A549 (cell line): ENCODE data around the gene PRR5L. TPM values are rescaled to one million over a fixed set of nuclear protein-coding genes. Genes with fewer than 3 reads are reported as not detected.

Experiments used
- ATAC-seq, 2 experiments: fragments of 200-7000 bp in 1 of 2; fragments of >200 bp in 1 of 2; cut with Nextera tagmentation in 1 of 2; cut with Tn5 transposase in 1 of 2; 3 replicates each; pipeline versions ENCODE4 v1.8.0 to v1.9.1; 2018 to 2020; ENCODE audit warnings: mild to moderate bottlenecking in 1 of 2, moderate library complexity in 1 of 2
- CTCF ChIA-PET: fragments of 300-600 bp; sonication (Branson Sonifier 250); formaldehyde crosslinking; extraction: SDS; loops from one replicate; lab custom pipeline; 2021; ENCODE audit warnings: antibody characterized with exemption, inconsistent platforms; lab: Yijun Ruan, JAX
- POLR2A ChIA-PET: fragments of 350-600 bp; formaldehyde crosslinking; extraction: SDS; loops from one replicate; lab custom pipeline; 2021; ENCODE audit warnings: antibody characterized with exemption, inconsistent platforms; lab: Yijun Ruan, JAX
- DNase-seq, 2 experiments: peaks; one replicate each; pipeline versions ENCODE4 v3.0.0 to v3.0.0-alpha.2; 2011 to 2016; ENCODE audit warnings: low read depth in 1 of 2, low spot score in 1 of 2
- FAIRE-seq: peaks from 2 replicates; lab custom pipeline; 2011; peaks lifted over from hg19 to GRCh38; lab: Jason Lieb, UNC
- H3K27ac ChIP-seq, 2 experiments: fragments of >200 bp; sonication (Bioruptor Twin); formaldehyde crosslinking; 3 replicates each; pipeline ENCODE4 v1.5.1; 2016 to 2017
- H3K4me1 ChIP-seq: fragments of >200 bp; sonication (Bioruptor Twin); formaldehyde crosslinking; 3 replicates; pipeline ENCODE4 v1.6.1; 2016
- H3K4me2 ChIP-seq: fragments of >200 bp; sonication (Bioruptor Twin); formaldehyde crosslinking; 3 replicates; pipeline ENCODE4 v1.6.1; 2016
- H3K4me3 ChIP-seq: fragments of >200 bp; sonication (Bioruptor Twin); formaldehyde crosslinking; 3 replicates; pipeline ENCODE4 v1.5.1; 2016
- H3K9me3 ChIP-seq: fragments of >200 bp; sonication (Bioruptor Twin); formaldehyde crosslinking; 3 replicates; pipeline ENCODE4 v1.6.1; 2016
- CBX2 ChIP-seq: fragments of 200-600 bp; sonication (generic); IDR thresholded peaks from 2 replicates; pipeline ENCODE4 v1.6.1; 2016; ENCODE audit warnings: low read depth, mild to moderate bottlenecking, borderline replicate concordance
- FOXS1 ChIP-seq: fragments of 250-450 bp; sonication (Bioruptor Pico); IDR thresholded peaks from 2 replicates; pipeline ENCODE4 v1.5.0; 2020; ENCODE audit warnings: mild to moderate bottlenecking, moderate library complexity
- HDAC2 ChIP-seq: fragments of 200-600 bp; sonication (generic); IDR thresholded peaks from 2 replicates; pipeline ENCODE4 v1.6.1; 2016
- HOXA7 ChIP-seq: fragments of 250-450 bp; sonication (Bioruptor Pico); IDR thresholded peaks from 2 replicates; pipeline ENCODE4 v1.5.0; 2020; ENCODE audit warnings: mild to moderate bottlenecking, moderate library complexity
- HOXB5 ChIP-seq: fragments of 250-450 bp; sonication (Bioruptor Pico); IDR thresholded peaks from 2 replicates; pipeline ENCODE4 v1.5.0; 2020; ENCODE audit warnings: mild to moderate bottlenecking, moderate library complexity
- MAFK ChIP-seq: fragments of 450-650 bp; IDR thresholded peaks from 2 replicates; pipeline ENCODE4 v1.6.1; 2014; ENCODE audit not compliant: partially characterized antibody
- PHF8 ChIP-seq: fragments of 200-600 bp; sonication (generic); IDR thresholded peaks from 2 replicates; pipeline ENCODE4 v1.6.1; 2016; ENCODE audit warnings: low read depth, mild to moderate bottlenecking, antibody characterized with exemption, moderate library complexity, borderline replicate concordance
- RAD21 ChIP-seq, 2 experiments: fragments of >200 bp in 1 of 2; sonication (Bioruptor Twin) in 1 of 2; formaldehyde crosslinking in 1 of 2; IDR thresholded peaks in 1 of 2; conservative IDR thresholded peaks in 1 of 2; 2 replicates in 1 of 2; 3 replicates in 1 of 2; pipeline ENCODE4 v1.6.1; 2012 to 2018; ENCODE audit warnings: inconsistent platforms in 1 of 2
- RCOR1 ChIP-seq: fragments of 150-350 bp; IDR thresholded peaks from 2 replicates; pipeline ENCODE4 v1.6.1; 2014; ENCODE audit warnings: antibody characterized with exemption, low read length, low read depth
- SMC3 ChIP-seq: fragments of >200 bp; sonication (Bioruptor Twin); formaldehyde crosslinking; IDR thresholded peaks from 3 replicates; pipeline ENCODE4 v1.6.1; 2018; ENCODE audit warnings: inconsistent platforms
- SREBF2 ChIP-seq: fragments of 450-650 bp; IDR thresholded peaks from 2 replicates; pipeline ENCODE4 v1.6.1; 2014; ENCODE audit warnings: mild to moderate bottlenecking, moderate library complexity
- TP53 ChIP-seq: fragments of 250-450 bp; sonication (Bioruptor Pico); IDR thresholded peaks from 2 replicates; pipeline ENCODE4 v1.5.0; 2021; ENCODE audit warnings: mild to moderate bottlenecking, moderate library complexity
- ZC3H11A ChIP-seq: fragments of 450-650 bp; IDR thresholded peaks from 2 replicates; pipeline ENCODE4 v1.6.1; 2014; ENCODE audit warnings: antibody characterized with exemption, mild to moderate bottlenecking
- ZFP36 ChIP-seq: fragments of 450-650 bp; IDR thresholded peaks from 2 replicates; pipeline ENCODE4 v1.6.1; 2014; ENCODE audit warnings: borderline replicate concordance; ENCODE audit not compliant: partially characterized antibody
- WGBS: methylation state at CpG from one replicate; pipeline ENCODE4 v1.1.6; 2017; ENCODE audit errors: missing lambda C conversion rate; 5-methylcytosine and 5-hydroxymethylcytosine counted together
- polyA plus RNA-seq, 4 experiments: library from polyadenylated mRNA; depleted of rRNA in 3 of 4; stranded (reverse); fragments of >200 nt; fragmentation: RNase III in 1 of 4; extraction: RNeasy Plus Mini Kit Qiagen cat#74134 plus additional on column Dnase treatment in 1 of 4; gene quantifications; 2 replicates in 3 of 4; 3 replicates in 1 of 4; pipeline ENCODE4 v1.2.3, GENCODE V29; 2011 to 2017
- TF ChIP-seq, protein P1 (sequence below): IDR thresholded peaks from 2 replicates; pipeline ENCODE4 v1.6.1; 2012; ENCODE audit warnings: low read depth, borderline replicate concordance
- TF ChIP-seq, protein P2 (sequence below): fragments of 250-450 bp; sonication (Bioruptor Pico); IDR thresholded peaks from 2 replicates; pipeline ENCODE4 v1.5.0; 2021; ENCODE audit warnings: mild to moderate bottlenecking, moderate library complexity, borderline replicate concordance
- TF ChIP-seq, protein P3 (sequence below): fragments of 200-600 bp; sonication (generic); IDR thresholded peaks from 2 replicates; pipeline ENCODE4 v1.6.1; 2016; ENCODE audit warnings: antibody characterized with exemption, mild to moderate bottlenecking, moderate library complexity
- TF ChIP-seq, protein P4 (sequence below): fragments of 150-350 bp; IDR thresholded peaks from 2 replicates; pipeline ENCODE4 v1.6.1; 2014; ENCODE audit warnings: low read depth, mild to moderate bottlenecking, low read length
- TF ChIP-seq, protein P5 (sequence below): fragments of >200 bp; sonication (Bioruptor Twin); formaldehyde crosslinking; IDR thresholded peaks from 2 replicates; pipeline ENCODE4 v1.6.1; 2016
- TF ChIP-seq, protein P6 (sequence below): IDR thresholded peaks from 2 replicates; pipeline ENCODE4 v1.6.1; 2012

The PRR5L gene
- polyA plus RNA-seq, 2 of the 4 experiments (the other 2 are of a cell fraction) = 6.9 to 12.1 TPM

DNA sequence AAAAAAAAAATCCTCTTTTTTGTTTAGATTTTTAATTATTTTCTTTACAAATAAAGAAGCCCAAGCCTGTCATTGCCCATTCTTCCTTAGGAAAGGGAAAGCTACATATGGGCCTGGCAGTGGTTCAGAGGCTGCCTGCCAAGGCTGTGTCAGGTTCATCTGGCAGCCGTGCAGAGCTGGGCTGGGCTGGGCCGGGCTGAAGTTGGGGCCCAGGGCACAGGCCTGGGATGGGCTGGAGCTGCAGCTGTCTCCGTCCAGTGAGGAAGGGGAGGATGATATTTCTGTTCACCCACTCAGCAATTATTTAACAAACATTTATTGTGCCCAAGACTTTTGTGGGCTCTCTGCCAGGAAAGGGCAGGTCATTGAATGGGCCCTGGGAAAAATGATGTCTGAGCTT, 4.6 kb downstream of the PRR5L start:
- TF ChIP-seq, protein P1, sequence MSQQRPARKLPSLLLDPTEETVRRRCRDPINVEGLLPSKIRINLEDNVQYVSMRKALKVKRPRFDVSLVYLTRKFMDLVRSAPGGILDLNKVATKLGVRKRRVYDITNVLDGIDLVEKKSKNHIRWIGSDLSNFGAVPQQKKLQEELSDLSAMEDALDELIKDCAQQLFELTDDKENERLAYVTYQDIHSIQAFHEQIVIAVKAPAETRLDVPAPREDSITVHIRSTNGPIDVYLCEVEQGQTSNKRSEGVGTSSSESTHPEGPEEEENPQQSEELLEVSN = no peak
- TF ChIP-seq, protein P2, sequence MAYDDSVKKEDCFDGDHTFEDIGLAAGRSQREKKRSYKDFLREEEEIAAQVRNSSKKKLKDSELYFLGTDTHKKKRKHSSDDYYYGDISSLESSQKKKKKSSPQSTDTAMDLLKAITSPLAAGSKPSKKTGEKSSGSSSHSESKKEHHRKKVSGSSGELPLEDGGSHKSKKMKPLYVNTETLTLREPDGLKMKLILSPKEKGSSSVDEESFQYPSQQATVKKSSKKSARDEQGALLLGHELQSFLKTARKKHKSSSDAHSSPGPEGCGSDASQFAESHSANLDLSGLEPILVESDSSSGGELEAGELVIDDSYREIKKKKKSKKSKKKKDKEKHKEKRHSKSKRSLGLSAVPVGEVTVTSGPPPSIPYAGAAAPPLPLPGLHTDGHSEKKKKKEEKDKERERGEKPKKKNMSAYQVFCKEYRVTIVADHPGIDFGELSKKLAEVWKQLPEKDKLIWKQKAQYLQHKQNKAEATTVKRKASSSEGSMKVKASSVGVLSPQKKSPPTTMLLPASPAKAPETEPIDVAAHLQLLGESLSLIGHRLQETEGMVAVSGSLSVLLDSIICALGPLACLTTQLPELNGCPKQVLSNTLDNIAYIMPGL (CRISPR knock-in tag) = no peak
- TF ChIP-seq, protein P3, sequence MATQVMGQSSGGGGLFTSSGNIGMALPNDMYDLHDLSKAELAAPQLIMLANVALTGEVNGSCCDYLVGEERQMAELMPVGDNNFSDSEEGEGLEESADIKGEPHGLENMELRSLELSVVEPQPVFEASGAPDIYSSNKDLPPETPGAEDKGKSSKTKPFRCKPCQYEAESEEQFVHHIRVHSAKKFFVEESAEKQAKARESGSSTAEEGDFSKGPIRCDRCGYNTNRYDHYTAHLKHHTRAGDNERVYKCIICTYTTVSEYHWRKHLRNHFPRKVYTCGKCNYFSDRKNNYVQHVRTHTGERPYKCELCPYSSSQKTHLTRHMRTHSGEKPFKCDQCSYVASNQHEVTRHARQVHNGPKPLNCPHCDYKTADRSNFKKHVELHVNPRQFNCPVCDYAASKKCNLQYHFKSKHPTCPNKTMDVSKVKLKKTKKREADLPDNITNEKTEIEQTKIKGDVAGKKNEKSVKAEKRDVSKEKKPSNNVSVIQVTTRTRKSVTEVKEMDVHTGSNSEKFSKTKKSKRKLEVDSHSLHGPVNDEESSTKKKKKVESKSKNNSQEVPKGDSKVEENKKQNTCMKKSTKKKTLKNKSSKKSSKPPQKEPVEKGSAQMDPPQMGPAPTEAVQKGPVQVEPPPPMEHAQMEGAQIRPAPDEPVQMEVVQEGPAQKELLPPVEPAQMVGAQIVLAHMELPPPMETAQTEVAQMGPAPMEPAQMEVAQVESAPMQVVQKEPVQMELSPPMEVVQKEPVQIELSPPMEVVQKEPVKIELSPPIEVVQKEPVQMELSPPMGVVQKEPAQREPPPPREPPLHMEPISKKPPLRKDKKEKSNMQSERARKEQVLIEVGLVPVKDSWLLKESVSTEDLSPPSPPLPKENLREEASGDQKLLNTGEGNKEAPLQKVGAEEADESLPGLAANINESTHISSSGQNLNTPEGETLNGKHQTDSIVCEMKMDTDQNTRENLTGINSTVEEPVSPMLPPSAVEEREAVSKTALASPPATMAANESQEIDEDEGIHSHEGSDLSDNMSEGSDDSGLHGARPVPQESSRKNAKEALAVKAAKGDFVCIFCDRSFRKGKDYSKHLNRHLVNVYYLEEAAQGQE = no peak
- TF ChIP-seq, protein P4, sequence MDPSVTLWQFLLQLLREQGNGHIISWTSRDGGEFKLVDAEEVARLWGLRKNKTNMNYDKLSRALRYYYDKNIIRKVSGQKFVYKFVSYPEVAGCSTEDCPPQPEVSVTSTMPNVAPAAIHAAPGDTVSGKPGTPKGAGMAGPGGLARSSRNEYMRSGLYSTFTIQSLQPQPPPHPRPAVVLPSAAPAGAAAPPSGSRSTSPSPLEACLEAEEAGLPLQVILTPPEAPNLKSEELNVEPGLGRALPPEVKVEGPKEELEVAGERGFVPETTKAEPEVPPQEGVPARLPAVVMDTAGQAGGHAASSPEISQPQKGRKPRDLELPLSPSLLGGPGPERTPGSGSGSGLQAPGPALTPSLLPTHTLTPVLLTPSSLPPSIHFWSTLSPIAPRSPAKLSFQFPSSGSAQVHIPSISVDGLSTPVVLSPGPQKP = no peak
- TF ChIP-seq, protein P5, sequence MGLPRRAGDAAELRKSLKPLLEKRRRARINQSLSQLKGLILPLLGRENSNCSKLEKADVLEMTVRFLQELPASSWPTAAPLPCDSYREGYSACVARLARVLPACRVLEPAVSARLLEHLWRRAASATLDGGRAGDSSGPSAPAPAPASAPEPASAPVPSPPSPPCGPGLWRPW = no peak
- TF ChIP-seq HOXB5 (CRISPR knock-in tag) = no peak
- no peak for TF ChIP-seq SMC3
- no peak for TF ChIP-seq CBX2
- TF ChIP-seq MAFK = no peak
- TF ChIP-seq RAD21 (conservative IDR thresholded peaks at IDR 0.05 in 1 of 2, IDR thresholded peaks at IDR 0.05 in 1 of 2) = no peak
- TF ChIP-seq HOXA7 (CRISPR knock-in tag) = no peak
- no peak for TF ChIP-seq SREBF2
- TF ChIP-seq, protein P6, sequence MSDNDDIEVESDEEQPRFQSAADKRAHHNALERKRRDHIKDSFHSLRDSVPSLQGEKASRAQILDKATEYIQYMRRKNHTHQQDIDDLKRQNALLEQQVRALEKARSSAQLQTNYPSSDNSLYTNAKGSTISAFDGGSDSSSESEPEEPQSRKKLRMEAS = no peak
- TF ChIP-seq FOXS1 (CRISPR knock-in tag) = no peak
- TF ChIP-seq RCOR1 = no peak
- TF ChIP-seq HDAC2 = no peak
- no peak for TF ChIP-seq ZFP36
- TF ChIP-seq ZC3H11A = no peak
- TF ChIP-seq TP53 (CRISPR knock-in tag) = no peak
- TF ChIP-seq PHF8 = no peak
- CTCF ChIA-PET = interaction anchor here (1.2 to 4.8 kb wide), 8 partner anchors 9 to 479 kb away, joined by 3 to 20 read pairs (median 6); no protein-coding TSS in a partner anchor
- ATAC-seq = no peak
- no peak overlapping the region for H3K4me3 ChIP-seq
- H3K27ac ChIP-seq = no peak overlapping the region
- POLR2A ChIA-PET = no interaction called here
- H3K4me1 ChIP-seq = peaks cover 11% of the 10 kb centered on the region; the same call in 1 of the 3 replicates
- H3K9me3 ChIP-seq = no peaks in the 10 kb centered on the region
- FAIRE-seq = no peak
- DNase-seq = no peak
- WGBS = 58% methylated on average over 3 of the region's 3 CpGs
- no peak overlapping the region for H3K4me2 ChIP-seq
